Measurements from ENCODE around the gene PCGF6. TPM values are rescaled to one million over a fixed set of nuclear protein-coding genes. Genes with fewer than 3 reads are reported as not detected.

The PCGF6 gene
- total RNA-seq, 1 experiment from 2014 or later = 7.2 TPM

DNA sequence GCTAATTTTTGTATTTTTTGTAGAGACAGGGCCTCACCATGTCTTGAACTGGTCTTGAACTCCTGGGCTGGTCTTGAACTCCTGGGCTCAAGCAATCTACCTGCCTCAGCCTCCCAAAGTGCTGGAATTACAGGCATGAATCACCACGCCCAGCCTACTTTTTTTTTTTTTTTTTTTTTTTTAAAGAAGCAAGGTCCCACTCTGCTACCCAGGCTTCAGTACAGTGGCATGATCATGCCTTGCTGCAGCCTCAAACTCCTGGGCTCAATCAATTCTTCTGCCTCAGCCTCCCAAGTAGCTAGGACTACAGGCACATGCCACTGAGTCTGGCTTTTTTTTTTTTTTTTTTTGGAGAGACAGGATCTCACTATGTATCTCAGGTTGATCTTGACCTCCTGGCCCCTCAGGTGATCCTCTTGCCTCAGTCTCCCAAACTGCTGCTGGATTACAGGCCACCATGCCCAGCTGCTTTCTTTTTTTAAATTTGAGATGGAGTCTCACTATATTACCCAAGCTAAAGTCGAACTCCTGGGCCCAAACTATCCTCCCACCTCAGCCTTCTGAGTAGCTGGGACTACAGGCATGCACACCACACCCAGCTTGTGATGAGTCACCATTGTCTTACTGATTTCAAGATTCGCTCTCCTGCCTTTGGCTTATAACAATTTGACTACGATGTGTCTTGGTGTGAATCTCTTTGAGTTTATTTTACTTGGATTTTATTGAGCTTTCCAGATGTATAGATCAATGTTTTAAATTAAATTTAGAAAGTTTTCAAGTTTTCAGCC is 96.2 kb downstream of the PCGF6 start:
- peaks cover 3% of the 10 kb centered on the region for H3K36me3 Mint-ChIP-seq (ENCODE audit: insufficient read depth, unreplicated experiment)
- H3K27ac Mint-ChIP-seq (ENCODE audit: low read depth, unreplicated experiment) = peak overlapping the region; percentile 61
- DNase-seq (ENCODE audit: unreplicated experiment) = peak; percentile 79
- H3K4me1 Mint-ChIP-seq (ENCODE audit: insufficient read depth, unreplicated experiment) = peaks cover 18% of the 10 kb centered on the region
- CTCF ChIA-PET = interaction anchor here (3.2 kb wide), 1 partner anchor 10 kb away, joined by 15 read pairs; no protein-coding TSS in a partner anchor
- TF ChIP-seq, protein P1, sequence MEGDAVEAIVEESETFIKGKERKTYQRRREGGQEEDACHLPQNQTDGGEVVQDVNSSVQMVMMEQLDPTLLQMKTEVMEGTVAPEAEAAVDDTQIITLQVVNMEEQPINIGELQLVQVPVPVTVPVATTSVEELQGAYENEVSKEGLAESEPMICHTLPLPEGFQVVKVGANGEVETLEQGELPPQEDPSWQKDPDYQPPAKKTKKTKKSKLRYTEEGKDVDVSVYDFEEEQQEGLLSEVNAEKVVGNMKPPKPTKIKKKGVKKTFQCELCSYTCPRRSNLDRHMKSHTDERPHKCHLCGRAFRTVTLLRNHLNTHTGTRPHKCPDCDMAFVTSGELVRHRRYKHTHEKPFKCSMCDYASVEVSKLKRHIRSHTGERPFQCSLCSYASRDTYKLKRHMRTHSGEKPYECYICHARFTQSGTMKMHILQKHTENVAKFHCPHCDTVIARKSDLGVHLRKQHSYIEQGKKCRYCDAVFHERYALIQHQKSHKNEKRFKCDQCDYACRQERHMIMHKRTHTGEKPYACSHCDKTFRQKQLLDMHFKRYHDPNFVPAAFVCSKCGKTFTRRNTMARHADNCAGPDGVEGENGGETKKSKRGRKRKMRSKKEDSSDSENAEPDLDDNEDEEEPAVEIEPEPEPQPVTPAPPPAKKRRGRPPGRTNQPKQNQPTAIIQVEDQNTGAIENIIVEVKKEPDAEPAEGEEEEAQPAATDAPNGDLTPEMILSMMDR (IDR thresholded peaks at IDR 0.05; ENCODE audit: unreplicated experiment) = no peak
- H3K4me3 Mint-ChIP-seq (ENCODE audit: unreplicated experiment) = peak overlapping the region; percentile 49
- H3K9me3 Mint-ChIP-seq (ENCODE audit: unreplicated experiment) = no peaks in the 10 kb centered on the region
- no peaks in the 10 kb centered on the region for H3K27me3 Mint-ChIP-seq (ENCODE audit: insufficient read depth, unreplicated experiment)
- POLR2A ChIA-PET = interaction anchor here (0.6 to 1.7 kb wide), 3 partner anchors 11 to 608 kb away, joined by 3 to 4 read pairs (median 4); no protein-coding TSS in a partner anchor
- BruUV-seq (replicated peaks) = no TSS peak
- intact Hi-C loops (cut with micrococcal nuclease) = loop anchor here (1.0 kb wide), 1 partner anchor 19 kb away; no protein-coding TSS in a partner anchor

DNA sequence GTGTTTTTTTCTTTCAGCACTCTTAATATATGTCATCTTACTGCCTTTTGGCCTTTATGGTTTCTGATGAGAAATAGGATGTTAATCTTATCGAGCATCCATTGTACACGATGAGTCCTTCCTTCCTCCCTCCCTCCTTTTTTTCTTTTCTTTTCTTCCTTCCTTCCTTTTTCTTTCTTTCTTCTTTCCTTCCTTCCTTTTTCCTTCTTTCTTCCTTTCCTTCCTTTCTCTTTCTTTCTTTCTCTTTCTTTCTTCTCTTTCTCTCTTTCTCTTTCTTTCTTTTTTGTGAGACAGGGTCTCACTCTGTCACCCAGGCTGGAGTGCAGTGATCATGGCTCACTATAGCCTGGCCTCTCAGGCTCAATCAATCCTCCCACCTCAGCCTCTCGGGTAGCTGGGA is 96.8 kb downstream of the PCGF6 start:
- H3K27ac Mint-ChIP-seq (ENCODE audit: low read depth, unreplicated experiment) = no peak overlapping the region
- no peaks in the 10 kb centered on the region for H3K9me3 Mint-ChIP-seq (ENCODE audit: unreplicated experiment)
- intact Hi-C loops (cut with micrococcal nuclease) = no loop called here
- ChIA-PET CTCF (interaction anchor here (3.2 kb wide), 1 partner anchor 9 kb away, joined by 15 read pairs; no protein-coding TSS in a partner anchor), POLR2A (interaction anchor here (1.7 kb wide), 1 partner anchor 12 kb away, joined by 4 read pairs; no protein-coding TSS in a partner anchor)
- H3K27me3 Mint-ChIP-seq (ENCODE audit: insufficient read depth, unreplicated experiment) = no peaks in the 10 kb centered on the region
- no peak for DNase-seq (ENCODE audit: unreplicated experiment)
- H3K36me3 Mint-ChIP-seq (ENCODE audit: insufficient read depth, unreplicated experiment) = peaks cover 7% of the 10 kb centered on the region
- TF ChIP-seq, protein P1 (IDR thresholded peaks at IDR 0.05; ENCODE audit: unreplicated experiment) = no peak
- no TSS peak for BruUV-seq (replicated peaks)
- H3K4me3 Mint-ChIP-seq (ENCODE audit: unreplicated experiment) = no peak overlapping the region
- peaks cover 18% of the 10 kb centered on the region for H3K4me1 Mint-ChIP-seq (ENCODE audit: insufficient read depth, unreplicated experiment)

Small RNAs within 50 kb of the gene (microRNA-seq; reads per million reads assigned to microRNA genes)
- gene MIR1307 = 3,809 reads per million, percentile 93 among the genes with 10 or more reads in this experiment

Other genes starting within 250 kb of the PCGF6 start
- 52.2 and 53.6 TPM in 2 replicates for gene NT5C2, start 157.9 kb downstream of the PCGF6 start, total RNA-seq (2022)
- gene RPEL1, start 105.3 kb downstream of the PCGF6 start, total RNA-seq (2022) = not detected in 2 replicates
- not detected in 2 replicates for gene INA, start 74.0 kb downstream of the PCGF6 start, total RNA-seq (2022)
- 2.7 and 3.1 TPM in 2 replicates for gene TAF5, start 16.8 kb upstream of the PCGF6 start, total RNA-seq (2022)
- gene ATP5MK, start 45.3 kb upstream of the PCGF6 start, total RNA-seq (2022) = 429 and 559 TPM in 2 replicates
- 73.2 and 81.7 TPM in 2 replicates for gene PDCD11, start 45.5 kb upstream of the PCGF6 start, total RNA-seq (2022)
- gene CALHM2, start 101.2 kb upstream of the PCGF6 start, total RNA-seq (2022) = 4.2 TPM in 2 replicates
- gene CALHM1, start 107.8 kb upstream of the PCGF6 start, total RNA-seq (2022) = not detected in 2 replicates
- gene CALHM3, start 128.1 kb upstream of the PCGF6 start, total RNA-seq (2022) = not detected in 2 replicates
- 0.20 TPM in 1 of 2 replicates, not detected in the other for gene NEURL1, start 142.6 kb upstream of the PCGF6 start, total RNA-seq (2022)